HepG2 (cell line): ENCODE results near the gene DTYMK. TPM values are rescaled to one million over a fixed set of nuclear protein-coding genes. Genes with fewer than 3 reads are reported as not detected.

Experiments used
- CHCHD3 ChIP-seq: sonication (generic); formaldehyde crosslinking; IDR thresholded peaks from 2 replicates; pipeline ENCODE4 v1.8.0; 2022; ENCODE audit warnings: mild to moderate bottlenecking, missing genetic modification reagents, moderate library complexity
- DPF2 ChIP-seq: sonication (generic); formaldehyde crosslinking; IDR thresholded peaks from 2 replicates; pipeline ENCODE4 v1.4.0; 2020; ENCODE audit warnings: mild to moderate bottlenecking, low read depth, missing genetic modification reagents, borderline replicate concordance
- EED ChIP-seq: sonication (generic); formaldehyde crosslinking; IDR thresholded peaks from 2 replicates; pipeline ENCODE4 v1.5.0; 2020; ENCODE audit warnings: mild to moderate bottlenecking, missing genetic modification reagents
- FIP1L1 ChIP-seq: fragments of 200-400 bp; formaldehyde crosslinking; IDR thresholded peaks from 2 replicates; pipeline ENCODE4 v1.6.1; 2018; ENCODE audit warnings: low read depth, mild to moderate bottlenecking, low read length, moderate library complexity, borderline replicate concordance; ENCODE audit not compliant: insufficient read depth
- FLYWCH1 ChIP-seq: sonication (generic); formaldehyde crosslinking; IDR thresholded peaks from 2 replicates; pipeline ENCODE4 v1.8.1; 2023; ENCODE audit warnings: mild to moderate bottlenecking, missing genetic modification reagents
- FOSL2 ChIP-seq: sonication (generic); formaldehyde crosslinking; IDR thresholded peaks from 2 replicates; pipeline ENCODE4 v1.4.0; 2020; ENCODE audit warnings: missing genetic modification reagents
- FUBP1 ChIP-seq: sonication (generic); formaldehyde crosslinking; IDR thresholded peaks from 2 replicates; pipeline ENCODE4 v1.5.1; 2020; ENCODE audit warnings: missing genetic modification reagents, mild to moderate bottlenecking, borderline replicate concordance
- GATAD1 ChIP-seq: IDR thresholded peaks from 2 replicates; pipeline ENCODE4 v1.6.1; 2016; ENCODE audit warnings: missing genetic modification reagents, missing compliant biosample characterization
- KLF12 ChIP-seq: sonication (generic); formaldehyde crosslinking; IDR thresholded peaks from 2 replicates; pipeline ENCODE4 v1.4.0; 2020; ENCODE audit warnings: missing genetic modification reagents, borderline replicate concordance
- KLF6 ChIP-seq: IDR thresholded peaks from 2 replicates; pipeline ENCODE4 v1.8.0; 2016; ENCODE audit warnings: missing biosample characterization, missing genetic modification reagents
- MYNN ChIP-seq: sonication (generic); formaldehyde crosslinking; IDR thresholded peaks from 2 replicates; pipeline ENCODE4 v1.4.0; 2020; ENCODE audit warnings: mild to moderate bottlenecking, low read depth, missing genetic modification reagents
- POLR2AphosphoS5 ChIP-seq: IDR thresholded peaks from 2 replicates; pipeline ENCODE4 v1.6.1; 2012; ENCODE audit warnings: low read depth, low read length
- RBM22 ChIP-seq: fragments of 200-400 bp; formaldehyde crosslinking; optimal IDR thresholded peaks from 2 replicates; pipeline ENCODE3; 2017; ENCODE audit warnings: mild to moderate bottlenecking, low read length, moderate library complexity
- SIN3A ChIP-seq: IDR thresholded peaks from 2 replicates; pipeline ENCODE4 v1.6.1; 2011; ENCODE audit warnings: low read depth, mild to moderate bottlenecking, control low read depth, low read length, borderline replicate concordance
- SOX6 ChIP-seq, 2 experiments: fragments of 450-650 bp in 1 of 2; sonication (generic) in 1 of 2; formaldehyde crosslinking in 1 of 2; IDR thresholded peaks; 2 replicates each; pipeline versions ENCODE4 v1.4.0 to v1.6.1; 2017 to 2020; ENCODE audit warnings: antibody characterized with exemption in 1 of 2, mild to moderate bottlenecking in 1 of 2, missing genetic modification reagents in 1 of 2
- ZBTB3 ChIP-seq: sonication (generic); formaldehyde crosslinking; IDR thresholded peaks from 2 replicates; pipeline ENCODE4 v1.4.0; 2020; ENCODE audit warnings: low read depth, mild to moderate bottlenecking, moderate library complexity, missing genetic modification reagents, borderline replicate concordance
- ZNF136 ChIP-seq: sonication (generic); formaldehyde crosslinking; IDR thresholded peaks from 2 replicates; pipeline ENCODE4 v1.8.1; 2022; ENCODE audit warnings: low read depth, mild to moderate bottlenecking, moderate library complexity, missing genetic modification reagents
- ZNF20 ChIP-seq: sonication (generic); formaldehyde crosslinking; IDR thresholded peaks from 2 replicates; pipeline ENCODE4 v1.4.0; 2020; ENCODE audit warnings: mild to moderate bottlenecking, moderate library complexity, missing genetic modification reagents
- ZNF44 ChIP-seq: sonication (generic); formaldehyde crosslinking; IDR thresholded peaks from 2 replicates; pipeline ENCODE4 v1.5.1; 2020; ENCODE audit warnings: mild to moderate bottlenecking, missing genetic modification reagents
- ZNF619 ChIP-seq: sonication (generic); formaldehyde crosslinking; IDR thresholded peaks from 2 replicates; pipeline ENCODE4 v1.4.0; 2020; ENCODE audit warnings: mild to moderate bottlenecking, missing genetic modification reagents
- ZNF704 ChIP-seq: sonication (generic); formaldehyde crosslinking; IDR thresholded peaks from 2 replicates; pipeline ENCODE4 v1.8.1; 2023; ENCODE audit warnings: mild to moderate bottlenecking, inconsistent platforms, moderate library complexity, missing genetic modification reagents, borderline replicate concordance
- ZNF816 ChIP-seq: sonication (generic); formaldehyde crosslinking; IDR thresholded peaks from 2 replicates; pipeline ENCODE4 v1.8.0; 2022; ENCODE audit warnings: missing genetic modification reagents, mild to moderate bottlenecking, borderline replicate concordance
- ZNF841 ChIP-seq: sonication (generic); formaldehyde crosslinking; IDR thresholded peaks from 2 replicates; pipeline ENCODE4 v1.8.1; 2023; ENCODE audit warnings: missing genetic modification reagents, borderline replicate concordance
- polyA plus RNA-seq, 8 experiments: library from polyadenylated mRNA; depleted of rRNA in 3 of 8; stranded (reverse) in 7 of 8; unstranded in 1 of 8; fragments of >200 nt; fragmentation: Illumina TruSeq in 4 of 8; extraction: Trizol in 4 of 8; gene quantifications; 2 replicates each; pipeline versions ENCODE4 v1.2.1 to v1.2.3, GENCODE V29; 2011 to 2016; ENCODE audit warnings: low read depth in 4 of 8, missing spikeins in 1 of 8, mixed read lengths in 1 of 8; ENCODE audit not compliant: insufficient read depth in 1 of 8
- total RNA-seq, 5 experiments: library from RNA; depleted of rRNA; stranded (reverse); fragments of >200 nt; fragmentation: Illumina TruSeq; extraction: Trizol; gene quantifications; 2 replicates each; pipeline ENCODE4 v1.2.3, GENCODE V29; 2016; ENCODE audit warnings: low read depth in 1 of 5
- TF ChIP-seq, protein P1 (sequence below): sonication (generic); formaldehyde crosslinking; IDR thresholded peaks from 2 replicates; pipeline ENCODE4 v1.5.1; 2020; ENCODE audit warnings: missing genetic modification reagents, mild to moderate bottlenecking, borderline replicate concordance
- TF ChIP-seq, protein P2 (sequence below): sonication (generic); formaldehyde crosslinking; IDR thresholded peaks from 2 replicates; pipeline ENCODE4 v1.8.1; 2023; ENCODE audit warnings: mild to moderate bottlenecking, missing genetic modification reagents

Gene DTYMK
- total and polyA plus RNA-seq, 2 of the 13 experiments (the other 11 are each of a cell fraction or from before 2014, with no cell fraction given) = 57.5 to 134 TPM

GRCh38 chr2:241703032-241703604 is 16.5 kb upstream of the DTYMK start (continued):
- TF ChIP-seq, protein P1, sequence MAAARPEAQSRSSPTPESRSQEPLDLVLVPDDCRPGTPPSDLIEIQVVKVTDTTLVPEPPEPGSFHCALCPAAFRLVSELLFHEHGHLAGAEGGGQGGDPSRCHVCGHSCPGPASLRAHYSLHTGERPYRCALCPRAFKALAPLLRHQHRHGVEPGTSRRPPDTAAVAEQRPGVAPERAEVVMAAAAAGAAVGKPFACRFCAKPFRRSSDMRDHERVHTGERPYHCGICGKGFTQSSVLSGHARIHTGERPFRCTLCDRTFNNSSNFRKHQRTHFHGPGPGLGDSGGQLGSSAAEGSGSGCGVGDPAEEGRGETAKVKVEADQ (CRISPR knock-in tag) = peak; percentile 81; the same call in 1 of the 2 replicates
- 0 out of 2 replicates have a peak, but pooled peaks have one; percentile 57 for TF ChIP-seq ZNF136 (CRISPR knock-in tag)
- TF ChIP-seq KLF6 (CRISPR knock-in tag) = no peak
- TF ChIP-seq POLR2AphosphoS5 = no peak
- 0 out of 2 replicates have a peak, but pooled peaks have one; percentile 88 for TF ChIP-seq ZNF44 (CRISPR knock-in tag)
- TF ChIP-seq ZNF816 (CRISPR knock-in tag) = no peak
- TF ChIP-seq CHCHD3 (CRISPR knock-in tag) = peak; percentile 10; the same call in 1 of the 2 replicates
- TF ChIP-seq FIP1L1 = no peak
- no peak for TF ChIP-seq RBM22
- no peak for TF ChIP-seq ZNF619 (CRISPR knock-in tag)
- TF ChIP-seq GATAD1 (CRISPR knock-in tag) = no peak
- TF ChIP-seq, protein P2, sequence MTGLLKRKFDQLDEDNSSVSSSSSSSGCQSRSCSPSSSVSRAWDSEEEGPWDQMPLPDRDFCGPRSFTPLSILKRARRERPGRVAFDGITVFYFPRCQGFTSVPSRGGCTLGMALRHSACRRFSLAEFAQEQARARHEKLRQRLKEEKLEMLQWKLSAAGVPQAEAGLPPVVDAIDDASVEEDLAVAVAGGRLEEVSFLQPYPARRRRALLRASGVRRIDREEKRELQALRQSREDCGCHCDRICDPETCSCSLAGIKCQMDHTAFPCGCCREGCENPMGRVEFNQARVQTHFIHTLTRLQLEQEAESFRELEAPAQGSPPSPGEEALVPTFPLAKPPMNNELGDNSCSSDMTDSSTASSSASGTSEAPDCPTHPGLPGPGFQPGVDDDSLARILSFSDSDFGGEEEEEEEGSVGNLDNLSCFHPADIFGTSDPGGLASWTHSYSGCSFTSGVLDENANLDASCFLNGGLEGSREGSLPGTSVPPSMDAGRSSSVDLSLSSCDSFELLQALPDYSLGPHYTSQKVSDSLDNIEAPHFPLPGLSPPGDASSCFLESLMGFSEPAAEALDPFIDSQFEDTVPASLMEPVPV (CRISPR knock-in tag) = no peak
- 0 out of 2 replicates have a peak, but pooled peaks have one; percentile 63 for TF ChIP-seq FUBP1 (CRISPR knock-in tag)
- TF ChIP-seq KLF12 = no peak
- TF ChIP-seq DPF2 = no peak
- no peak for TF ChIP-seq FLYWCH1 (CRISPR knock-in tag)
- no peak for TF ChIP-seq ZBTB3 (CRISPR knock-in tag)
- no peak for TF ChIP-seq MYNN
- no peak for TF ChIP-seq FOSL2 (CRISPR knock-in tag)
- no peak for TF ChIP-seq ZNF841 (CRISPR knock-in tag)
- TF ChIP-seq ZNF704 = no peak
- TF ChIP-seq ZNF20 = no peak
- no peak for TF ChIP-seq EED (CRISPR knock-in tag)
- no peak for TF ChIP-seq SOX6 (IDR thresholded peaks at IDR 0.05)
- no peak for TF ChIP-seq SOX6 (CRISPR knock-in tag; IDR thresholded peaks at IDR 0.05)
- no peak; the same call in 1 of the 2 replicates for TF ChIP-seq SIN3A
